Spleen (tissue), 7 donors: Measurements from ENCODE around the gene PAPLN.

Source experiments
- CTCF ChIP-seq, 11 experiments: fragments of 200-600 bp in 7 of 11; fragments of 450-650 bp in 4 of 11; sonication (generic) in 4 of 11; IDR thresholded peaks in 8 of 11; conservative IDR thresholded peaks in 3 of 11; 1 replicate in 7 of 11; 2 replicates in 4 of 11; pipeline versions ENCODE4 v1.4.0 to v1.8.0; 2016 to 2021; ENCODE audit warnings: antibody characterized with exemption in 11 of 11, inconsistent platforms in 4 of 11, mild to moderate bottlenecking in 1 of 11
- POLR2A ChIP-seq, 3 donors: fragments of 450-650 bp; IDR thresholded peaks; one replicate each; pipeline ENCODE4 v1.5.1; 2017; ENCODE audit warnings: antibody characterized with exemption in 3 of 3, mild to moderate bottlenecking in 1 of 3
- POLR2AphosphoS5 ChIP-seq, 3 donors: sonication (generic); formaldehyde crosslinking; IDR thresholded peaks; one replicate each; pipeline ENCODE4 v1.5.1; 2017; ENCODE audit warnings: antibody characterized with exemption in 3 of 3
- donor health status: DM: no; HTN: no; CAD: no; lungs with moderate emphysema.
- donor health status: DM: no; HTN: no; CAD: no.
- donor health status: DM: no; HTN: no; CAD: no.

GRCh38 chr14:73243341-73243740 is 6.0 kb downstream of the PAPLN start:
- TF ChIP-seq CTCF (IDR thresholded peaks at IDR 0.05 in 8 of 11, conservative IDR thresholded peaks at IDR 0.05 in 3 of 11) (no peak), POLR2AphosphoS5 (IDR thresholded peaks at IDR 0.05) (no peak), POLR2A (IDR thresholded peaks at IDR 0.05) (no peak)
